ENCODE data around the gene CDH5.
"Not testable (repeated sequence)": the region's sequence is repeated elsewhere in the genome, so short reads cannot be mapped to it uniquely, and the experiment has no call there.

Gene CDH5

GRCh38 chr16:66366433-66367299, at the start of gene CDH5:
TSS of gene CDH5 (plus strand) at chr16:66366691. CDS start at chr16:66379338, 12,647 bp downstream.
- no peak for DNase-seq

- no peak for DNase-seq
These were observed 48.0 kb upstream of the CDH5 start for GRCh38 chr16:66318505-66318904.

- DNase-seq: no peak
These were observed 45.7 kb upstream of the CDH5 start for GRCh38 chr16:66320774-66321173.

- DNase-seq: no peak
These were observed 44.3 kb upstream of the CDH5 start for GRCh38 chr16:66322174-66322573.

GRCh38 chr16:66324815-66325515, 41.5 kb upstream of the CDH5 start:
- DNase-seq: no peak

- no peak for DNase-seq
These were observed 40.6 kb upstream of the CDH5 start for GRCh38 chr16:66325717-66326376.

- no peak for DNase-seq
These were observed 39.4 kb upstream of the CDH5 start for GRCh38 chr16:66326991-66327513.

- DNase-seq: no peak
These were observed 38.2 kb upstream of the CDH5 start for GRCh38 chr16:66328282-66328681.

GRCh38 chr16:66331464-66331863, 35.0 kb upstream of the CDH5 start:
- DNase-seq: not testable (repeated sequence)

- DNase-seq: no peak
These were observed 33.6 kb upstream of the CDH5 start for GRCh38 chr16:66332634-66333610.

- DNase-seq: no peak
These were observed 31.5 kb upstream of the CDH5 start for GRCh38 chr16:66334853-66335574.

GRCh38 chr16:66335704-66336329, 30.7 kb upstream of the CDH5 start:
- no peak for DNase-seq

GRCh38 chr16:66337463-66338188, 28.9 kb upstream of the CDH5 start:
- no peak for DNase-seq

GRCh38 chr16:66342294-66342900, 24.1 kb upstream of the CDH5 start:
- DNase-seq: peak; percentile 14

- peak; percentile 42 for DNase-seq
These were observed 21.9 kb upstream of the CDH5 start for GRCh38 chr16:66344533-66345145.

- no peak for DNase-seq
These were observed 20.3 kb upstream of the CDH5 start for GRCh38 chr16:66346221-66346620.

- no peak for DNase-seq
These were observed 14.2 kb upstream of the CDH5 start for GRCh38 chr16:66352304-66352703.

GRCh38 chr16:66353055-66353454, 13.4 kb upstream of the CDH5 start:
- DNase-seq: no peak

Measured in CD4-positive, alpha-beta T cell treated with Interleukin-6 for 4 hours (primary cell).